ENCODE results near the gene PRMT3.
"Not testable (repeated sequence)": the region's sequence is repeated elsewhere in the genome, so short reads cannot be mapped to it uniquely, and the experiment has no call there.

The PRMT3 gene

GRCh38 chr11:20536784-20537183 lies 149.3 kb downstream of the PRMT3 start:
- H3K4me3 ChIP-seq (ENCODE audit: low read length) = no peak overlapping the region
- no peak for DNase-seq (ENCODE audit: low read depth)
- no peak for TF ChIP-seq CTCF (conservative IDR thresholded peaks at IDR 0.05; ENCODE audit: low read depth, low read length)

GRCh38 chr11:20541503-20541902 lies 154.0 kb downstream of the PRMT3 start:
- TF ChIP-seq CTCF (conservative IDR thresholded peaks at IDR 0.05; ENCODE audit: low read depth, low read length) = no peak
- no peak for DNase-seq (ENCODE audit: low read depth)
- no peak overlapping the region for H3K4me3 ChIP-seq (ENCODE audit: low read length)

GRCh38 chr11:20544603-20545237 lies 157.2 kb downstream of the PRMT3 start:
- no peak for TF ChIP-seq CTCF (conservative IDR thresholded peaks at IDR 0.05; ENCODE audit: low read depth, low read length)
- H3K4me3 ChIP-seq (ENCODE audit: low read length) = no peak overlapping the region
- DNase-seq (ENCODE audit: low read depth) = no peak

GRCh38 chr11:20547411-20547810 lies 159.9 kb downstream of the PRMT3 start:
- no peak for DNase-seq (ENCODE audit: low read depth)
- no peak for TF ChIP-seq CTCF (conservative IDR thresholded peaks at IDR 0.05; ENCODE audit: low read depth, low read length)
- H3K4me3 ChIP-seq (ENCODE audit: low read length) = no peak overlapping the region

GRCh38 chr11:20551096-20551495 lies 163.6 kb downstream of the PRMT3 start:
- H3K4me3 ChIP-seq (ENCODE audit: low read length) = no peak overlapping the region
- no peak for DNase-seq (ENCODE audit: low read depth)
- no peak for TF ChIP-seq CTCF (conservative IDR thresholded peaks at IDR 0.05; ENCODE audit: low read depth, low read length)

GRCh38 chr11:20555783-20556182 lies 168.3 kb downstream of the PRMT3 start:
- DNase-seq (ENCODE audit: low read depth) = no peak
- no peak for TF ChIP-seq CTCF (conservative IDR thresholded peaks at IDR 0.05; ENCODE audit: low read depth, low read length)
- no peak overlapping the region for H3K4me3 ChIP-seq (ENCODE audit: low read length)

GRCh38 chr11:20556396-20556795 lies 168.9 kb downstream of the PRMT3 start:
- H3K4me3 ChIP-seq (ENCODE audit: low read length); DNase-seq (ENCODE audit: low read depth): not testable (repeated sequence)
